SH-SY5Y (cell line): ENCODE results near the gene DPM2.

ENCODE experiments used
- GATA2 ChIP-seq: IDR thresholded peaks from 2 replicates; pipeline ENCODE4 v1.6.1; 2011; ENCODE audit warnings: mild to moderate bottlenecking, low read depth, low read length
- GATA3 ChIP-seq: IDR thresholded peaks from 2 replicates; pipeline ENCODE4 v1.6.1; 2011; ENCODE audit warnings: low read depth, mild to moderate bottlenecking, low read length, moderate library complexity

GRCh38 chr9:127936347-127936852 lies 1.3 kb downstream of the DPM2 start:
- TF ChIP-seq GATA2 (no peak), GATA3 (no peak)
